ENCODE results near the gene TMEM170A.
"Not testable (repeated sequence)": the region's sequence is repeated elsewhere in the genome, so short reads cannot be mapped to it uniquely, and the experiment has no call there.

Gene TMEM170A

GRCh38 chr16:75481475-75481874 lies 17.0 kb upstream of the TMEM170A start:
- no peak for DNase-seq (ENCODE audit: low read depth in 2 of 2)

- DNase-seq (ENCODE audit: low read depth in 2 of 2), result no peak
Observed at GRCh38 chr16:75479421-75479990, 15.0 kb upstream of the TMEM170A start.

GRCh38 chr16:75478480-75479345 lies 14.2 kb upstream of the TMEM170A start:
- no peak for DNase-seq (ENCODE audit: low read depth in 2 of 2)

- DNase-seq (ENCODE audit: low read depth in 2 of 2), result no peak
Observed at GRCh38 chr16:75477680-75478473, 13.4 kb upstream of the TMEM170A start.

- no peak for DNase-seq (ENCODE audit: low read depth in 2 of 2)
Observed at GRCh38 chr16:75476817-75477216, 12.3 kb upstream of the TMEM170A start.

GRCh38 chr16:75475420-75475847 lies 10.9 kb upstream of the TMEM170A start:
- no peak for DNase-seq (ENCODE audit: low read depth in 2 of 2)

DNA sequence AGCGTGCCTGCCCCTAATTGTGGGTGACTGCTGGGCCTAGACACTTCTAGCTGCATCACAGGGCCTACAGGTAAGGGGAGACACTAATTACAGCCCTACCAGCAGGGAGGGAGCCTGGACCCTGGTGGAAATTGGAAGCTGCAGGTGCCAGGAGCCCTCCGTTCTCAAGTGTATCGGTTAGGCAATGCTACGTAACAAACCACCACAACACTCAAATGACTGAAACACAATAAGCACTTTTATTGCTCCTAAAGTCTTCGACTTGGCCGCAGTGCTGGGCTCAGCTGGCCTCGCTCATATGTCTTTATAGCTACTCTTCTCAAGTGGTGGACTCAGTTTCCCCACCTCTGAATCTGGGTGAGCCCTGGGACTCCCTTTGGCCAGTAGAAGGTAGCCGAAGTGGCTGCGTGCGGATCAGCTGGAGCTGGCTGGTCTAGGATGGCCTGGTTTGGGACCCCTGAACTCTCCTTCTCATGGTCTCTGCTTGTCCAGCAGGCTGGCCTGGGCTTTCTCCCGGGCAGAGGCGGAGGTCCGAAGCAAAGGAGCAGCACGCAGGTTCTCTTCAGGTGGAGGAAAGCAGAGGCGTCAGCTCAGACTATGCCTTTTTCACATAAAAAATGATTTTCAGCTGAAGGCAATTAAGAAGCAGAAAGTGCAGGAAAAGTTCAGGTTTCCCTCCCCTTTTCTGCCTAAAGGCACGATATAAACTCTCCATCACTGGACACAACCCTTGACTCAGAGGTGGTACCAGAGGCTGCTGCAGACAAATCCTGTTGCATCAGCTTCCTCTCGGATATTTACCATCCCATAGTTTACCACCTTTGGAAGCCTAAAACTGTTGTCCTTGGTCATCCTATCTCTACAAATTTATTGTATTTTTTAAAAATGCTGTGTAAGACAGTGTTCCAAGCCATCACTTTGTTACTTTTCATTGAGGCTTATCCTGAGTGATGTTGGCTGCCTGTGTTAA lies 8.7 kb upstream of the TMEM170A start:
- no peak for DNase-seq (ENCODE audit: low read depth in 2 of 2)

GRCh38 chr16:75471723-75472633 lies 7.5 kb upstream of the TMEM170A start:
- peak; percentile 4 to 8 for DNase-seq (ENCODE audit: low read depth in 2 of 2)

- DNase-seq (ENCODE audit: low read depth in 2 of 2), result no peak
Observed at GRCh38 chr16:75466760-75467159, 2.3 kb upstream of the TMEM170A start.

GRCh38 chr16:75463389-75464121 lies 934 bp downstream of the TMEM170A start:
- DNase-seq (ENCODE audit: low read depth in 2 of 2), result not testable (repeated sequence)

GRCh38 chr16:75462806-75463205 lies 1.7 kb downstream of the TMEM170A start:
- no peak for DNase-seq (ENCODE audit: low read depth in 2 of 2)

GRCh38 chr16:75461575-75461974 lies 2.9 kb downstream of the TMEM170A start:
- no peak for DNase-seq (ENCODE audit: low read depth in 2 of 2)

- no peak for DNase-seq (ENCODE audit: low read depth in 2 of 2)
Observed at GRCh38 chr16:75460446-75460845, 4.0 kb downstream of the TMEM170A start.

DNA sequence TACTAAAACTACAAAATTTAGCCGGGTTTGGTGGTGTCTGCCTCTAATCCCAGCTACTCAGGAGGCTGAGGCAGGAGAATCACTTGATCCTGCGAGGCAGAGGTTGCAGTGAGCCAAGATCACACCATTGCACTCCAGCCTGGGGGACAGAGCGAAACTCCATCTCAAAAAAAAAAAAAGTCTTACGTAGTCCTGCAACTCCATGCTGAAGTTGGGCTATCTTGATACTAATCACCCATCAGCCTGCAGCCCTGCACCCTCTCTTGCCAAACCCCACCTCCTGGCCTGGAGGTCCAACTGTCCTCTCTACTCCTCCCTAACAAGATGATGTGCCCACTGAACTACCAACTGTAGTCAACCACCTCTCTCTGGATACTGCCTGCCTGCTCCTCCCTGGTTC lies 4.8 kb downstream of the TMEM170A start:
- no peak for DNase-seq (ENCODE audit: low read depth in 2 of 2)

- no peak for DNase-seq (ENCODE audit: low read depth in 2 of 2)
Observed at GRCh38 chr16:75458439-75458838, 6.0 kb downstream of the TMEM170A start.

GRCh38 chr16:75458029-75458428 lies 6.5 kb downstream of the TMEM170A start:
- no peak for DNase-seq (ENCODE audit: low read depth in 2 of 2)

DNA sequence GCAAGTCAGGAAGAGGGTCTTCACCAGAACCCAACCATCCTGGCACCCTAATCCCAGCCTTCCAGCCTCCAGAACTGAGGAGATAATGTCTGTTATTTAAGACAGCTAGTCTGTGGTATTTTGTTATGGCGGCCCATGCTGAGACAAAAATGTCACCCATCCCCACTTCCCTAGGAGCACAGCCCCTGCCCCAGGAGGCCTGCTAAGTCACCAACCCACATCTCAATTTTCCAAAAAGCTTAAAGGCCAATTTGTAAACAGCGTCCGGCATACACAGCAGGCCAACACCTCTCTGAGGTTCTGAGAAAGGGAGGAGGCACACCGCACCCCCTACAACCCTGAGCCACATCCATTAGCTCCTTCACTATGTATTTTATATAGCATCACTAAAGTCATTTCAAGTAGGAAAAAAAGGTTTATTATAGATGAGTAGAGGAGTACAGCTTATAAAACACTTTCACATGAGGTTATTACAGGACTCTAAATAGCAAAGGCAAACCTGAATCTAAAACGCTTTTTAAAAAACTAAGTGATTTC lies 6.9 kb downstream of the TMEM170A start:
- no peak for DNase-seq (ENCODE audit: low read depth in 2 of 2)

- DNase-seq (ENCODE audit: low read depth in 2 of 2), result no peak
Observed at GRCh38 chr16:75456971-75457370, 7.5 kb downstream of the TMEM170A start.

DNA sequence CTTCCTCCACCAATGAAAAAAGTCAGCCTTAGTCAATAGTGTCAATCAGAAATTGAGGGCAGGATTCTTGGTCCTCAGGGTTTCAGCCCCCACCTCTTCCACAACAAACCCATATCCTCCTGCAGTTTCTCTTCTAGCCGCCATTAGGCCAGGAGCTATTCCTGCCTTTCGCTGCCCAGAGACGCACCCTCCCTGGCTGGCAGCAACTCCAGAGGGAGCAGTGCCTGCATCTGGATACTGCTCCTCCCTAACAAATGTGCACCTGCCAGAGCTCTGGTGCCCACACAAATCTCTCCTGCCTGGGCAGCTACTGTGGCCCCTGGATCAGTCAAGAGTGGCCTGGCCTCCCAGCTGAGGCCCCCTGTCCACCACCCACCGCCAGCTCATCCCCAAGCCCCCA lies 8.0 kb downstream of the TMEM170A start:
- DNase-seq (ENCODE audit: low read depth in 2 of 2), result not testable (repeated sequence)
